IPS-NIHi11 (cell line): ENCODE measurements around the gene PNPLA6.
"Not testable (repeated sequence)": the region's sequence is repeated elsewhere in the genome, so short reads cannot be mapped to it uniquely, and the experiment has no call there.

ENCODE experiments used
- DNase-seq: peaks from one replicate; pipeline ENCODE4 v3.0.0; 2012; ENCODE audit warnings: mixed read lengths, low spot score

The PNPLA6 gene

DNA sequence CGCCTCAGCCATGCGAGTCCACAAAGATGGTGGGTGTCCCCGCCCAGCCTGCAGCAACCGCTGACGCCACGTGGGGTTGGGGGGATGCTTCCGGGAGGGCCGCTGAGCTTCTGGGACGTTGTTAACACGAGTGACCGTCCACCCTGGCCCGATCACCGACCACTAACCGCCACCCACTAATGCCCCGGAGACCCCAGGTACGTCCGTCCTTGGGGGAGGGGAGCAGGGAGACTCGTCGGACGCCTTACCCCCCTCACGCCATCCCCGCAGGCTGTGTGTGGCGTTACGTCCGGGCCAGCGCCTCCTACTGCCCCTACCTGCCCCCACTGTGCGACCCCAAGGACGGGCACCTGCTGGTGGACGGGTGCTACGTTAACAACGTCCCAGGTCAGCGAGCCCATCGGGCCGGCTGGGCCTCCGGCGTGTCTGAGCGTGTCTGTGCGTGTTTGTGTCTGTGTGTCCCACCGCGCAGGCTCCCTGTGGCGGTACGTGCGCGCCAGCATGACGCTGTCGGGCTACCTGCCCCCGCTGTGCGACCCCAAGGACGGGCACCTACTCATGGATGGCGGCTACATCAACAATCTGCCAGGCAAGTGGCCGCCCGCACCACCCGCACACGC is 21.3 kb downstream of the PNPLA6 start:
- no peak for DNase-seq

DNA sequence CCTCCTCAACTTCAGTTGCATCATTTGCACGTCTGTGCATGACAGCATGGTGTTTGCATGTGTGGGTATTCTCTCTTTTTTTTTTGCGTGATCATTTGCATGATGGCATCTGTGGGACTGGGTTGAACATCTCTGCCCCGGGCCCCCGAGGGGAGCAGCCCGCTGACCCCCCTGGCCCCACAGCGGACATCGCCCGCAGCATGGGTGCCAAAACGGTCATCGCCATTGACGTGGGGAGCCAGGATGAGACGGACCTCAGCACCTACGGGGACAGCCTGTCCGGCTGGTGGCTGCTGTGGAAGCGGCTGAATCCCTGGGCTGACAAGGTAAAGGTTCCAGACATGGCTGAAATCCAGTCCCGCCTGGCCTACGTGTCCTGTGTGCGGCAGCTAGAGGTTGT is 23.1 kb downstream of the PNPLA6 start:
- no peak for DNase-seq

DNA sequence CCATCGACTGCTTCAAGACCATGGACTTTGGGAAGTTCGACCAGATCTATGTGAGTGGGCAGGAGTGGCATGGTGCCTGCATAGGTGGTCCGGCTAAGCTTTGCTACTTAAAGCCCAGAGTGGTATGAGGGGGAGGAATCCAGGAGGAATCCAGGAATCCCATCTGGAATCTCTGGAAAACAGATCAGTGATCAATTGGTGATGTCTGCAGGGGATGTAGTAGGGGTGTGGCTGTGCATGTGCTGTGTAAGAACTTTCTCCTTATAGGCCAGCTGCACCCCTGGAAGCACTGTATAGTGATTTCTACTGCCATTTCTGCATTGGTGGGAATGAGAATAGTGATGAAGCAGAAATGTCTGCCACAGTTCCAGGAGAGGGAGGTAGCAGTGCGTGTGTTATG is 23.6 kb downstream of the PNPLA6 start:
- no peak for DNase-seq

DNA sequence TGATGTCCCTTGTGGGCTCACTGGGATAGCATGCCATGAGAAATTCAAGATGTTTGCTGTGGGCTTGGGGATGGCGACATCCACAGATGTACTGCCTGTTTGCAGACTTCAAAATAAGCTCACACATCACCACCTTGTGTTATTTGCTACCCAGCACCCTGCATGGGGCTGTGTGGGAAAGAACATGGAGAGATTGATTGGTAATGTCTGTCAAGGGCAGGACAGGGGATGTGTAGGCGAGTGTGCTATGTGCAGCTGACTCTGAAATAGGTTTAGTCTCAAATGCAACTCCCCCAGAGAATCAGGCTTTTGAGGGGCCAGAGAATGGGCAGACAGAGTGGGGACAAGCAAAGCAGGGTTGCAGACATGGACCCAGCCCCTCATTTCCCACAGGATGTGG is 24.7 kb downstream of the PNPLA6 start:
- DNase-seq: no peak

DNA sequence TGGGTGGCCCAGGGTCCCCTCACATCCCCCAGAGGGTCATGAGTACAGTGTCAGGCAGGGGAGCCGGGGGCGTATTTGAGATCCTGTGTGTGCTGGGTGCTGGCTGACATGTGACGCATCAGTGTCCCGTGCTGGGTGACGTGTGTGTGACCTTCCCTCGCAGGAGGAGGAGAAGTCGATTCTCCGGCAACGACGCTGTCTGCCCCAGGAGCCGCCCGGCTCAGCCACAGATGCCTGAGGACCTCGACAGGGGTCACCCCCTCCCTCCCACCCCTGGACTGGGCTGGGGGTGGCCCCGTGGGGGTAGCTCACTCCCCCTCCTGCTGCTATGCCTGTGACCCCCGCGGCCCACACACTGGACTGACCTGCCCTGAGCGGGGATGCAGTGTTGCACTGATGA is 25.8 kb downstream of the PNPLA6 start:
- DNase-seq: no peak

DNA sequence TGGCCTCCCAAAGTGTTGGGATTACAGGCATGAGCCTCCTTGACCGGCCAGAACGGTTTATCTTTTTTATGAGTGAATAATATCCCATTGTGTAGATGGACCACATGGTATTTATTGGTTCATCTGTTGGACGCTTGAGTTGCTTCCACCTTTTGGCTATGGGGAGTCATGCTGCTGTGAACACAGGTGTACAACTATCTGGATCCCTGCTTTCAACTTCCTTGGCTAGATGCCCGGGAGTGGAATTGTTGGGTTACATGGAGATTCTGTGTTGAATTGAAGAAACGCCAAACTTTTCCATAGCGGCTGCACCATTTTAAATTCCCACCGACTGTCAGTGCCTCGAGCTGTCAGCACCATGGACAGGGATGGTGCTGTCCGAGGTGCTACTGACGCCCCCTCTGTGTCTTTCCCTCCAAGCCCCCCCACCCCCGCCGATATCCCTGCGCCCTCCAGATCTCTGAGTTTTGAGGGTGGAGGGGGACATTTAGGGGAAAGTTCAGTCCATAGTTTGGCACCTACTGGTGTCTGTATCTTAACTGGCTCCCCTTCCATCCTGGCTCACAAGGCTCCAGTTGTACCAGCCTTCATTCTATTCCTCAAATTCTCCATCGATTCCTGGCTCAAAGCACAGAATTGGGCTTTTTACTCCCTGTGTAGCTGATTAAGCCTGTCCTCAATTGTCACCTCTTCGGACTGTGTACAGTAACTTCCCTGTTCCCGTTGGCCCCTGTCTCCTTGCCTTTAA is 27.3 kb downstream of the PNPLA6 start:
- DNase-seq: peak; percentile 68

DNA sequence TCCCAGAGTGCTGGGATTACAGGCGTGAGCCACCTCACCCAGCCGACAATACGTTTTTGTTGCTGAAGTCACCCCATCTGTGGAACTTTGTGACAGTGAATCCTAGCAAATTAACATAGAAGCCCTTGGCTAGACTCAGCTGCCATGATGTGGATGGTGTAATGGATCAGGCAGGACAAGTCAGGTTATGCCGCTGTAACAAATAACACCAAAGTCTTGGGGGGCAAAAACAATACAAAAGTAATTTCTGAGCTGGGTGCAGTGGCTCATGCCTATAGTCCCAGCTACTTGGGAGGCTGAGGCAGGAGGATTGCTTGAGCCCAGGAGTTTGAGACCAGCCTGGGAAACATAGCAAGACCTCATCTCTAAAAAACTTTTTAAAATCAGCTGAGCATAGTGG is 29.3 kb downstream of the PNPLA6 start:
- DNase-seq: no peak

DNA sequence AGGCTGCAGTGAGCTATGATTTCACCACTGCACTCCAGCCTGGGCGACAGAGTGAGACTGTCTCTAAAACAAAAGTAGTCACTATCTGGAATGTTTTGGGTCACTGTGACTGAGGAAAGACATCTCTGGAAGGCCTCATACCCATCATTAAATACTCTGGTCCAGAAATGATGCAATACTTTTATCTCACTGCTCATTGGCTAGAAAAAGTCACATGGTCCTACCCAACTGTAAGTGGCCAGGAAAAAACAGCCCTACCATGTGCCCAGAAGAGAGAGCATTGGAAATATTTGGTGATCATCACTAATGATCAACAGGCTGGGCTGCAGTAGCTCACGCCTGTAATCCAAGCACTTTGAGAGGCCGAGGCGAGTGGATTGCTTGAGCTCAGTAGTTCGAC is 29.8 kb downstream of the PNPLA6 start:
- DNase-seq: no peak

DNA sequence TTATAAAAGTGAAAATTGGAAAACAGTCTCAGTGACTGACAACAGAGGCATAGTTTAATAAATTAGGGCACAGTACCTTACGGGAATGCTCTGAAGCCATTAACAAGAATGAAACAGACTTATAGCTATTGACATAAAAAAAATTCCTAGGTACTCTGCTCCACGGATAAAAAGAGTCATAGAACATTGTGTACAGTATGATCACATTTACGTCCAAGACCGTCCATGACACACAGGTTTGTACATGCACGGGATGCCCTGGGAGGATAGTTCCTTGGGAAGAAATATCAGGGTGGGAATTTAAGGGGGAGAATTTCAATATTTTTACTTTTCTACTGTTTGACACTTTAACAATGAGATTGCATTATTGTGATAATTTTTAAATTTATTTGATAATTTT is 35.2 kb downstream of the PNPLA6 start:
- DNase-seq: no peak

DNA sequence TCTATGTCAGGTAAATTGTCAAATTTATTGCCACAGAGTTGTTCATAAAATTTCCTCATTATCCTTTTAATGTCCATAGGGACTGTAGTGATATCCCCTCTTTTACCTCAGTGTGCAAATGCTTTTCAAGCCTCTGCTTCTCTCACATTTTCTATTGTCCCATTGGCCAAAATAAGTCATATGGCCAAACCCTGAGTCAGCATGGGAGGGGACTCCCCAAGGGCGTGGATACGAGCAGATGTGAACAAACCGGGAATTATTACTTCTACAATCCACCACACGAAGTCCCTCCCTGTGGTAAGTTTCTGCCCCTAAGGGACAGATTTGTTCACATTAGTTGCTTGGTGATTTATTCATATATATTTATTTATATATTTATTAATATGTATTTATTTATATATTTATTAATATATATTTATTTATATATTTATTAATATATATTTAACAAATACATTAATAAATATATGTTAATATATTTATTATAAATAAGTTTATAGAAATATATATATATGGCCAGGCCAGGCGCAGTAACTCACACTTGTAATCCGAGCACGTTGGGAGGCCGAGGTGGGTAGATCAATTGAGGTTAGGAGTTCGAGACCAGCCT is 40.0 kb downstream of the PNPLA6 start:
- no peak for DNase-seq

DNA sequence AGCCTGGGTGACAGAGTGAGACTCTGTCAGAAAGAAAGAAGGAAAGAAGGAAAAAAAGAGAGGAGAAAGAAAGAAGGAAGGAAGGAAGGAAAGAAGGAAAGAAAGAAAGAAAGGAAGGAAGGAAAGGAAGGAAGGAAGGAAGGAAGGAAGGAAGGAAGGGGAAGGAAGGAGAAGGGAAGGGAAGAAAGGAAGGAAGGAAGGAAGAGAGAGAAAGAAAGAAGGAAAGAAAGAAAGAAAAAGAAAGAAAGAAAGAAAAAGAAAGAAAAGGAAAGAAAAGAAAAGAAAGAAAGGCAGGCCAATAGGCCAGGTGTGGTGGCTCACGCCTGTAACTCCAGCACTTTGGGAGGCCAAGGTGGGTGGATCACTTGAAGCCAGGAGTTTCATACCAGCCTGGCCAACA is 41.9 kb downstream of the PNPLA6 start:
- DNase-seq: not testable (repeated sequence)

DNA sequence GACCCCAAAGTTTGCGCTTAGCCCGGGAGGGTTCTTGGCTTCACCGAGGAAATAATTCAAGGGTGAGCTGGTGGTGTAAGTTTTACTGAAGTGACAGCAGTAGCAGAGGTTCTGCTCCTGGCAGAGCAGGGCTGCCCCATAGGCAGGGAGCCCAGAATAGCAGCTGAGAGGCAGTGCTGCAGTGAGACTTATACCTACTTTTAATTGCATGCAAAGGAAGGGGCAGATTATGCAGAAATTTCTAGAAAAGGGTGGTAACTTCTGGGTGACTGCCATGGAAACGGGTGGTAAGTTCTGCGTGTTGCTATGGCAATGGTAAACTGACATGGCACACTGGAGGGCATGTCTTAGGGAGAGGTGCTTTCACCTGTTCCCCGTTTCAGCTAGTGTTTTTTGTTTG is 42.6 kb downstream of the PNPLA6 start:
- no peak for DNase-seq

DNA sequence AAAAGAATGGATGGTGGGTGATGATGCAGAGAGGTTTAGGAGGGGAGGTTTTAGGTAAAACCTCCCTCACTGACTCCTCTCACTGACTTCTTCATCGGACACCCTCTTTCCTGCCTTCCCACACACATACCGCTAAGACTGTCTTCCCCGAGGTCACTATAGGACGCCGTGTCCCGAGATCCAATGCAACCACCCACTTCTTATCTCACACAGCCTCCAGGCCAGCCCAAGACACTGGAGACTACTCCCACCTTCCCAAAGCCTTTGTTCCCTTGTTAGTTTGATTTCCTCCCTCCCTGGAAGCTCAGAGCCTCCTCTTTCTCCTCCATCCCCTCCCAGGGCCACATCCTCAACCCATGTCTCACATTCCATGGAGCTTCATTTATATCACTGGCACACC is 43.7 kb downstream of the PNPLA6 start:
- no peak for DNase-seq

DNA sequence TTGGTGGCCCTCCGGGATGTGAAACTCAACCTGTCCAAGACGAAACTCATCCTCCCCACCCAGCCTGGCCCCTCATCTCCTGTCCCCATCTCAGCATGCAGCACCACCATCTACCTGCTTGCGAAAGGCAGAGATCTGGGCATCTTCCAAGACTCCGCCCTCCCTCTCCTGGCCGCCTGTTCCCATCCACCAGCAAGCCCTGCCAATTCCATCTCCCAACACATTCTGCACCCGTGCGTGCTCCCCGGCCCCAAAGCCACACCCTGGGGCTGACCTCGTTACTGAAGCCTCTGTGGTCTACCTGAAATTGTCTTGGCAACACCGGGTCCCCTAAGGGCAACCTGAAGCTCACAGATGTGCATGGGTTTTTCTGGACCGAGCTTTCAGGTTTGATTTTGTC is 46.9 kb downstream of the PNPLA6 start:
- no peak for DNase-seq

DNA sequence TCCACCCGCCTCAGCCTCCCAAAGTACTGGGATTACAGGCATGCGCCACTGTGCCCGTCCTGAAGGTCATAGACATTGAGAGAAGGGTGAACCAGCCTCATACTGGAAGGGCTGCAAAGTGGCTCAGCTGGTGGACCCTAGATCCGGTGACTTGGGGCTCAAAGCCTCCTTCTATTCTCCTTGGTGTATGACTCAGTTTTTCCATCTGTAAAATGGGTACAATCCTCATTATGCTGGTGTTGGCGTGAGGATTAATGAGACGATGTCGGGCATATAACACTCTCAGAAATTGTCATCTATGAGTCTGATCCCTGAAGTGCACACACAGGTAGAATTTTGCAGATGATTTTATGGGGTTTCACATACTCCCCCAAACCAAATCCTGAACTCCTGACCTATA is 54.3 kb downstream of the PNPLA6 start:
- no peak for DNase-seq

DNA sequence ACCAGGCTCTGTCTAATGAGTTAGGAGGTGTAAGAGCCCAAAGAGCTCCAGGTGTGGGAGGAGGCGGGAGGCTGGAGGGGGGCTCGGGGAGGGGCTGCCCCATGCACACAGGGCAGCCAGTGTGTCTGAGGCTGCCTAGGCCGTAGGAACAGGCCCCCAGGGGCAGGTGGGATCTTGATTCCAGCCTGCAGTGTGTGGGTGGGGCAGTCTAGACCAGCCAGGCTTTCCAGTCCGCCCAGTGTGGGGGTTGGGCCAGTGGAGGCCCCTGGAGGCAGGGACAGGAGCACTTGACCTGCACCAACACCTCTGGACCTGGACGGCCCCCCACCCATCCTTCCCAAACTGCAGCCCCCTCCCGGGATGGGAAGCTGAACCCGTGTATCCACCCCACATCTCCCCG is 54.7 kb downstream of the PNPLA6 start:
- DNase-seq: no peak

DNA sequence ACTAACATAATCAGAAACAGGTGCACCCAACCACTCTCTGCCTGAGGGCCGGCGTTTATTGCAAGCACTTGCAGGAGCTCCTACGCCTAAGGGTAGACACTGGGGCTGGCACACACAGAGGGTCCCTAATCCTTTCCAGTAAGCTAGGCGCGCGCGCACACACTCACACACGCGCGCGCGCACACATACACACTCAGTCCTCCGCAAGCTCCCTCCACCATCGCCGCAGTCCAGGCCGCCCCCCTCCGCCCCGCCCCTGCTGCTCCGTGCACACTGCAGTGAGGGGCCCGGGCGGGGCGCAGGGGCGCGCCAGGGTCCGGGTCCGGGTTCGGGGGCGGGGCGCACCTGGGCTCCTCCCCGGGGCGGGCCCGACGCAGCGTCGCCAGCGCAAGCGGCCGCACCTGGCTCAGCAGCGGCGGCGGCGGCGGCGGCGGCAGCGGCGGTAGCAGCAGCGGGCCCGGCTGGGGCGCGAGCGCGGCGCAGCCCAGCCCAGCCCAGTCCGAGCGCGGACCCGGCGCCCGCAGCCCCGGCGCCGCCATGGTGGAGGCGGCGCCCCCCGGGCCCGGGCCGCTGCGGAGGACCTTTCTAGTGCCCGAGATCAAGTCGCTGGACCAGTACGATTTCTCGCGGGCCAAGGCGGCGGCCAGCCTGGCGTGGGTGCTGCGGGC is 60.1 kb downstream of the PNPLA6 start, which contains the start of gene CAMSAP3:
Gene CAMSAP3 (plus strand): TSS at position 398 of the 668 bp plus-strand sequence. CDS start 140 bp downstream, at position 538.
- peak; percentile 95 for DNase-seq

DNA sequence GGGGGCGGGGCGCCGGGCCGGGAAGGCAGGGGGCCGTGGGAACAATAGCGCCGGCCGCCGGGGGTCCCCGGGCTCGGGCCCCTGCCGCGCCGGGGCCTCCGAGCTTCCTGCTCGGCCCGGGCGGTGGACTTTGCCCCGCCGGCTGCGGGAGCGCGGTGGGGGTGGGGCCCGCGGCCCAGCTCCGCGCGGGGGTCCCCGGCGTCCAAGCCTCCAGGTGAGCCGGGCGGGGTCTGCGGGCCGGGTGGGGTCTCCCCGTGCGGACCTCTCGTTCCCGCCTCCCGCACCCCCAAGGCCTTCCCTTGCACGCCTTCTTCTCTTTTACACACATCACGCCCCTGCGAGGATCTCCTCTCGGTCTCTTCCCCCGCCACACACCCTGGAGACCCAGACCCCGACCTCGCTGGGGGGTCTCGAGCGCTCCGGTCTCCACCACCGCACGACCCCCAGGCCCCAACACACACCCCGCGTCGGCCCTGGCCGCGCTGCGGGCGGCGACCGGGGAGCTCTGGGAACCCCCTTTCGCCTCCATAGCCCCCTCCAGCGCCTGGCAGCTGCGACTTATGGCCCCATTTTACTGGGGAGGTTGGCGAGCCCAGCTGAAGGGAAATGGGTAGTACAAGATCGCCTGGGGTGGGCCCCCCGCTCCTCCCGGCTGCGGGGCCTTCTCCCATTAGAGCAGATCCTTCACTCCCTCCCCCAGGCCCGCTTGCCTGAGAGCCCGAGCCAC is 60.9 kb downstream of the PNPLA6 start:
- DNase-seq: peak; percentile 49

DNA sequence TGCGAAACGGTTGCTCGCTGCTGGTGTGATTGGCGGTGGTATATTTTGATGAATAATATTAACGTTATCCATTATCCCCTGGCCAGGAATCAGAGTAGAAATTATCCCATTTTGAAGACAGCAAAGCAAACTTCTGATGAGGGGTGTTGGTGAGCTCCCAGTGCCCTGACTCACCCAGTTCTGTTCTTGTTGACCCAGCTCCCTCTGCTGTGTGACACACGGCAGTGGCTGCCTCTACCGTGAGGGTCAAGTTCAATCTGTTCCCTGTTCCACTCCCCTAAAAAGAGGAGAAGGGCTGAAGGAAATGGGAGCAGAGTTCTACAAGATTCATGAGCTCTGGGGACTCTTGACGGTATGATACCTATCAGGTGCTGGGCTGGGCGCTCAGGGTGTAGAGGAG is 62.2 kb downstream of the PNPLA6 start:
- no peak for DNase-seq

DNA sequence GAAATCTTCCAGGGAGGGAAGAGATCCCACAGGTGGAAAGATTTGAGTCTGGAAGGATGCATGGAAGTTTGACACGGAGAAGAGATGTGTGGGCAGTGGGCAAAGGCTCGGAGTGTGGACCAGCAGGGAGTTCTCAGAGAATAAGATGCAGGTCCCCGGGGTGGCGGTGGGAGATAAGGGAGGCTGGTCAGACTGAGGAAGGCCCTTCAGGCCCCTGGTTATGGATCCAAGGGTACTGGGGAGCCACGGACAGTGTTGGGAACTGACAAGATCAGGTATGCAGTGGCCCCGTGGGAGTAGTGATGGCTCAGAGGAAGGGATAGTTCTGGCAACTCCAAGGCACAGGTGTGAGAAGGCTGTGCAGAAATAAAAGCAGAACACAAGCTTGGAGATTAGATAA is 62.7 kb downstream of the PNPLA6 start:
- no peak for DNase-seq

DNA sequence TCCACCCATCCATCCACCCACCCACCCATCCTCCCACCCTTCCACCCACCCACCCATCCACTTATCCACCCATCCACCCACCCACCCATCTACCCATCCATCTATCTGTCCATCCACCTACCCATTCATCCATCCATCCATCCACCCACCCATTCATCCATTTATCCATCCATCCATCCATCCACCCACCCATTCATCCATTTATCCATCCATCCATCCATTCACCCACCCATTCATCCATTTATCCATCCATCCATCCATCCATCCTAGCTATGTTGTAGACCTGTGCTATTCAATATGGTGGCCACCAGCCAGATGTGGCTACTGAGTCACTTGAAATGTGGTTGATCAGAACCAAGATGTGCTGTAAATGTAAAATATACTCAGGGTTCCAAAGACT is 65.2 kb downstream of the PNPLA6 start:
- no peak for DNase-seq

DNA sequence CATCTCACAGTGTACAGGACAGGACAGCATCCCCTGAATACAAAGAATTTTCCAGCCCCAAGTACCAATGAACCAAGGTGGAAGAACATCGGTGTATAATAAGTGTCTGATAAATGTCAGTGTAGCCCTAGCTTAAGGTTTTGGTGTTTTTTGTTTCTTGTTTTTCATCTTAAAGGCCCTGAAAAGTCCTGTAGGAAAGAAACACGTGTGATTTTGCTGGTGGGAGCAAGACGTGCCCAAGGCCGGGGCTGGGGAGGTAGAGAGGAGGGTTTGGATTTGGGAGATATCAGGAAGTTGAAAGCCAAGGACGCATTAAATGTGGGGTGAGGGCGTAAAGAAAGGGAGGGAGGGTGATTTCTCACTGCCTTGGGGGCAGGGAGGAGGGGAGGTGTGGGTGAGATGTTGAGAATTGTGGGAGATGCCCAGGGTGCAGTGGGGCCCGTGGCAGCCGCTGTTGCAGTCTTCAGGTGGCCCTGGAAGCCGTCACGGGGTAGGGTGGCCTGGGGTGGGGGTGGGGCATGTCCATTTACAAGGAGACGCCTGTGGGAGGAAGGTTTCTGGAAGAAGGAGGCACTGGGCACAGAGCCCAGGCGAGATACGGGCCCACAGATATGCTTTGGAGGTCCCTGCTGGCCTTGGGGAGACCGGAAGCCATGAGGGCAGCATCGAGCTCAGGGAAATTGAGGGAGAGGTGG is 66.9 kb downstream of the PNPLA6 start:
- no peak for DNase-seq
